Loucy (cell line): ENCODE measurements around the gene MITF.

Experiments
- H2AFZ ChIP-seq: fragments of 200-600 bp; sonication (generic); 2 replicates; pipeline ENCODE4 v1.6.0; 2016; ENCODE audit warnings: antibody characterized with exemption, mild to moderate bottlenecking, low read length, moderate library complexity
- H3F3A ChIP-seq: fragments of 200-600 bp; 2 replicates; pipeline ENCODE4 v1.6.0; 2016; ENCODE audit warnings: antibody characterized with exemption, low read depth, mild to moderate bottlenecking
- H3K27me3 ChIP-seq: fragments of 200-600 bp; sonication (generic); 2 replicates; pipeline ENCODE4 v1.6.1; 2014; ENCODE audit warnings: low read length, mild to moderate bottlenecking; ENCODE audit not compliant: insufficient read depth, poor library complexity, severe bottlenecking
- H3K36me3 ChIP-seq: fragments of 200-600 bp; sonication (generic); 2 replicates; pipeline ENCODE4 v1.6.1; 2016; ENCODE audit warnings: low read length; ENCODE audit not compliant: insufficient read depth
- H3K4me1 ChIP-seq: fragments of 200-600 bp; sonication (generic); 2 replicates; pipeline ENCODE4 v1.5.1; 2014; ENCODE audit warnings: low read length, mild to moderate bottlenecking; ENCODE audit not compliant: insufficient read depth, poor library complexity, severe bottlenecking
- H3K4me2 ChIP-seq: fragments of 200-600 bp; sonication (generic); 2 replicates; pipeline ENCODE4 v1.6.0; 2014; ENCODE audit warnings: antibody characterized with exemption, low read length, low read depth, mild to moderate bottlenecking; ENCODE audit not compliant: poor library complexity, severe bottlenecking
- H3K4me3 ChIP-seq: fragments of 200-600 bp; sonication (generic); 2 replicates; pipeline ENCODE4 v1.5.1; 2014; ENCODE audit warnings: low read length, mild to moderate bottlenecking, mixed read lengths; ENCODE audit not compliant: poor library complexity, severe bottlenecking
- H3K79me2 ChIP-seq: fragments of 200-600 bp; sonication (generic); 2 replicates; pipeline ENCODE4 v1.6.1; 2014; ENCODE audit warnings: low read length; ENCODE audit not compliant: insufficient read depth
- H3K9ac ChIP-seq: fragments of 200-600 bp; sonication (generic); 2 replicates; pipeline ENCODE4 v1.6.0; 2014; ENCODE audit warnings: mild to moderate bottlenecking, low read depth, low read length, moderate library complexity; ENCODE audit not compliant: poor library complexity, severe bottlenecking
- H3K9me2 ChIP-seq: fragments of 200-600 bp; sonication (generic); replicated peaks from 2 replicates; pipeline ENCODE4 v1.6.1; 2016; ENCODE audit warnings: low read depth, low read length, mixed read lengths
- H3K9me3 ChIP-seq: fragments of 200-600 bp; sonication (generic); 2 replicates; pipeline ENCODE4 v1.6.1; 2014; ENCODE audit warnings: mild to moderate bottlenecking, antibody characterized with exemption, low read length, low read depth; ENCODE audit not compliant: insufficient read depth
- H4K20me1 ChIP-seq: fragments of 200-600 bp; sonication (generic); 2 replicates; pipeline ENCODE4 v1.6.0; 2014; ENCODE audit warnings: antibody characterized with exemption, low read length, mild to moderate bottlenecking; ENCODE audit not compliant: insufficient read depth, poor library complexity, severe bottlenecking
- CTCF ChIP-seq: fragments of 200-600 bp; sonication (generic); conservative IDR thresholded peaks from 2 replicates; pipeline ENCODE4 v1.5.1; 2014; ENCODE audit warnings: mild to moderate bottlenecking, antibody characterized with exemption, low read length
- EZH2phosphoT487 ChIP-seq: fragments of 200-600 bp; IDR thresholded peaks from 2 replicates; pipeline ENCODE4 v1.6.1; 2018; ENCODE audit warnings: antibody characterized with exemption, mild to moderate bottlenecking, moderate library complexity, borderline replicate concordance

Gene MITF

GRCh38 chr3:69823743-69824142 lies 84.5 kb downstream of the MITF start:
- Histone ChIP-seq H2AFZ (no peak overlapping the region), H3K9me3 (no peaks in the 10 kb centered on the region), H3K79me2 (no peaks in the 10 kb centered on the region), H4K20me1 (no peaks in the 10 kb centered on the region), H3K9me2 (no peaks in the 10 kb centered on the region; the same call in 1 of the 2 replicates), H3F3A (no peaks in the 10 kb centered on the region), H3K4me1 (no peaks in the 10 kb centered on the region), H3K27me3 (no peaks in the 10 kb centered on the region), H3K4me2 (no peak overlapping the region), H3K4me3 (no peak overlapping the region), H3K36me3 (no peaks in the 10 kb centered on the region), H3K9ac (no peak overlapping the region)
- TF ChIP-seq CTCF: no peak

- no peak overlapping the region for H3K4me3 ChIP-seq
- no peaks in the 10 kb centered on the region for H3F3A ChIP-seq
- TF ChIP-seq CTCF (no peak), EZH2phosphoT487 (no peak)
- H3K79me2 ChIP-seq: no peaks in the 10 kb centered on the region
- no peak overlapping the region for H3K9ac ChIP-seq
- H3K27me3 ChIP-seq: no peaks in the 10 kb centered on the region
- H3K9me3 ChIP-seq: no peaks in the 10 kb centered on the region
- H4K20me1 ChIP-seq: no peaks in the 10 kb centered on the region
- no peaks in the 10 kb centered on the region for H3K4me1 ChIP-seq
- no peak overlapping the region for H2AFZ ChIP-seq
- H3K9me2 ChIP-seq: no peaks in the 10 kb centered on the region; the same call in 1 of the 2 replicates
- H3K4me2 ChIP-seq: no peak overlapping the region
- H3K36me3 ChIP-seq: no peaks in the 10 kb centered on the region
Measured at GRCh38 chr3:69825446-69825845, 86.2 kb downstream of the MITF start.

GRCh38 chr3:69827127-69827526 lies 87.9 kb downstream of the MITF start:
- no peaks in the 10 kb centered on the region for H3K36me3 ChIP-seq
- no peaks in the 10 kb centered on the region for H3F3A ChIP-seq
- no peaks in the 10 kb centered on the region for H3K9me3 ChIP-seq
- no peaks in the 10 kb centered on the region for H3K79me2 ChIP-seq
- no peaks in the 10 kb centered on the region for H3K4me1 ChIP-seq
- no peak overlapping the region for H2AFZ ChIP-seq
- no peaks in the 10 kb centered on the region for H4K20me1 ChIP-seq
- no peaks in the 10 kb centered on the region for H3K9me2 ChIP-seq
- no peak overlapping the region for H3K4me2 ChIP-seq
- TF ChIP-seq CTCF (no peak), EZH2phosphoT487 (no peak)
- no peaks in the 10 kb centered on the region for H3K27me3 ChIP-seq
- no peak overlapping the region for H3K4me3 ChIP-seq
- no peak overlapping the region for H3K9ac ChIP-seq
